Measurements from ENCODE around the gene PLB1.

The PLB1 gene

DNA sequence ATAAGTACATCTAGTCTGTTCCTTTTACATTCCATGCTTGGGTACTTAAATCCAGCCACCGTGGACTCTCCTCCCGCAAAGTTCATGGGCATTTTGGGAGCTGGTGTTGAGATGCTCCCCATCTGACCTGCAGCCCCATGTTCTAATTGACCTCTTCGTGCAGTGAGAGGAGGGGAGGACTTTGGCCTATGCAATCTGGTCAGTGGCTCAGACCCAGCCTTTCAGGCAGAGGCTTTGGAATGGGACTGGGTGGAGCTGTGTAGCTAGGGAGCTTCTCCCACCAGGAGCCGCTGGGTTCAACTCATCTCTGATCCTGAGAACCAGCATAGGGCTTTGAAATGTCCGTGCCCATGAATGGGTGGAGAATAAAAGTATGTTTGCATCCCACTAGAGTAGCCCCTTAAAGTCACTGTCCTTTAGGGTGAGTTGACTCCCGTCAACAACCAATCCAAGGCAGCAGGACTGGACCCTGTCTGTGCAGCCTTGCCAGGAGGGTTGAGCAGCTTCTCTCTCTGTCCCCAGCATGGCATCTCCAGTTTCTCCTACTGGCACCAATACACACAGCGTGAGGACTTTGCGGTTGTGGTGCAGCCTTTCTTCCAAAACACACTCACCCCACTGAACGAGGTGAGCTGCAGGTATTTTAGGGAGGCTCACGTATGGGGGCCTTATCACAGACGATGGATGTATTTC is 135.8 kb downstream of the PLB1 start:
- no peak for DNase-seq

DNA sequence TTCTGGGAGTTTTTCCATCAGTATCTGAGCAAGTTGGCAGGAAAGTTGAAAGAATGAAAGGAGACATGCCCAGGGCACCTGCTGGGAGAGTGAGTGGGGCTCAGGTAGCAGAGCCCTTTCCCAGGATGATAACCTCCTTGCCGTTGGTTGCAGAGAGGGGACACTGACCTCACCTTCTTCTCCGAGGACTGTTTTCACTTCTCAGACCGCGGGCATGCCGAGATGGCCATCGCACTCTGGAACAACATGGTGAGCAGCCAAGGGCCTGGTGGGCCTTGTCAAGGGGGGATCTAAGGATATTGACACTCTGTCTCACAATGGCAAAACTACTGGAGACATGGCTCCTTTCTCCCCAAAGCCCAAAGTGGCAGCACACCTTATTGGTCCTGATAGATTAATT is 136.9 kb downstream of the PLB1 start:
- no peak for DNase-seq

DNA sequence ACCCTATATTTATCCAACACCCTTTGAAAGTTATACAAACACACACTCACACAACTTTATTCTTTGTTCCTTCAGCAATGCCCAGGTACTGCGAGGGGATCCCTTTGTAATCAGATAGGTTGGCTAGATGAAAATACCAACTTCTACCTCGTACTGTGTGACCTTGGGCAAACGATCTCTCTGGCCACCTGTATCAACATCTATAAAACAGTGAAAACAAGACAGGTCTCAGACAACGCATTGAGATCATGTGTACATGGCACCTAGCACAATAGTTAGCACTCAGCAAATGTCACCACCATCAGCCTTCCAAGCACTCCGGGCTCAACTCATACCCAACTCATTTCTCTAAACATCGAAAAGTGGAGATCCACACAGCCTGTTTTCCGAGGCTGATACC is 137.3 kb downstream of the PLB1 start:
- no peak for DNase-seq

DNA sequence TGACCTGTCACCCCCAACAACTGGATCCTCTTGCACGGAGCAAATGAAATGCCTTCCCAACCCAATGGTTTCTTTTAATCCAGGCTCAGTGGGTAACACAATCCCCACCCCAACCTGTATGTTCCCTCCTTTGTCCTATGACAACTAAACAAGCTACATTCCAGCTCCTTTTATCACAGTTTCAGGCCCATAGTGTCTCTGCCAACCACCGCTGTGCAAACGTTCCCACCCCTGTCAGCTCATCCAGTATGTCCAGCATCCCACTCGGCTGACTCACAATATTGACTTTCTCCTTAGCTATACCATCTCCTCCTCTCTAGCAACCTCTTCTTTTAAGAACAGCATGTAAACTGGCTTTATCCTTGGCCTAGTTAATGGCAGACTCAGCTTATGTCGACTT is 137.9 kb downstream of the PLB1 start:
- no peak for DNase-seq

DNA sequence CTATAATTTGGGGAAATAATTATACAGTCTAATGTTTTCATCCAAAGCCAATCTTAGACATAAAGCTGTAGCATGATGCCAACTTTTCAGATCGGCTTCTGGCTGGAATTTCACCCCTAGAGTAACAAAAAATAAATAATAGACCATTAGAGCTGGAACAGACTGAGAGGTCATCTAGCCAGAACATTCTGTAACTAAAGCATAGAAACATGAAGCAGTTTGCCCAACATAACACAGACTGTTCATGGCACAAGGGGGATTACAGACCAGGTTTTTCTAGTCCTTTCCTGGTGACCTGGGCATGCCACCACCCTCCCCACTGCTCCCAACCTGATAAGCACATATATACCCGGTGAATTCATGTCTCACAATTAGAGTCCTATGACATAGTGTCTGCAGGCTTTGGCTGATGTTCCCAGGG is 139.3 kb downstream of the PLB1 start:
- no peak for DNase-seq

DNA sequence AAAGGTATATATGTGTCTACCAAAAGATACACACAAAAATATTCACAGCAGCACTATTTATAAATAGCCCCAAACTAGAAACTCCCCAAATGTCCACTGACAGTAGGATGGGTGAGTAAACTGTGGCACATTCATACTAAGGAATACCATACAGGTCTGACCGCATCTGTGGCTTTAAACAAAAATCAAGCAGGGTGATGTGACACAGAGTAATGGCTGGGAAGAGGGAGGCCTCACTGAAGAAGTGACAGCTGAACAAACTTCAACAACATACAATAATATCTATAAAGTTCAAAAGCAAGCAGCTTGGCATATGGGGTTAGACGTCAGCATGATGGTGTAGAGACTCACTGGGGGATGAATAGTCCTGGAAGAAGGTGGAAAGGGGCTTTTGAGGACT is 140.6 kb downstream of the PLB1 start:
- no peak for DNase-seq

DNA sequence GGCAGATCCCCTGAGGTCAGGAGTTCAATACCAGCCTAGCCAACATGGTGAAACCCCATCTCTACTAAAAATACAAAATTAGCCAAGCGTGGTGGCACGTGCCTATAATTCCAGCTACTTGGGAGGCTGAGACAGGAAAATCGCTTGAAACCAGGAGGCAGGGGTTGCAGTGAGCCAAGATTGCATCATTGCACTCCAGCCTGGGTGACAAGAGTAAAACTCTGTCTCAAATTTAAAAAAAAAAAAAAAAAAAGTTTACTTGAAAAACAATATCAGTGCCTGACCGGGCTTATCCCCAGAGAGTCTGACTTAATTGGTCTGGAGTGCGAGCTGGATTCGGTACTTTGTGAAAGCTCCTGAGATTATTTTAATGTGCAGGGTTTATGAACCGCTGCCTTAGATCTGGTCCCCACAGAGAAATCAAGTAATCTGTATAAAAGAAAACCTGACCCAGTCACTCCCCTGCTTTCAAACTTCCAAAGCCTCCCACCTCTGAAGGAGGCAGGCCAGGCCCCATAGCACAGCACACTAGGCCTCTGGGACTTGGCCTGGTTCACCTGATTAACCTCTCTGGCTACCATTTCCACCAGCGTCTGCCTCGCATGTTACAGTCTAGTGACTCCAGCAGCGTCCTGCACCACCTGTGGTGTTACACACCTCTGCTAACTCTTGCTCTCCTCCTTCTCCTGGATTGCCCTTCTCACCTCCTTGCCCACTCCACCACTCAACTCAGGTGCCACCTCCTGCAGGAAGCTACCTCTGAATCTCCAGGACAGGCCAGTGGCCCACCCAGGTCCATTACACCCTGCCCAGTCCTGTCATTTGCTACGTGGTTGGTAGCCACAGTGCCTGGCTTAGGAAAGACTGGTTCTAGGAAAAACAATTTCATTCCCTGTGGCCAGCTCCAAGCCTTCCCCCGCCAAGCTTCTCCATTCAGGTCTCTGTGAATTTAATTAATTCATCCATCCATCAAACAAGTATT is 141.5 kb downstream of the PLB1 start:
- no peak for DNase-seq

DNA sequence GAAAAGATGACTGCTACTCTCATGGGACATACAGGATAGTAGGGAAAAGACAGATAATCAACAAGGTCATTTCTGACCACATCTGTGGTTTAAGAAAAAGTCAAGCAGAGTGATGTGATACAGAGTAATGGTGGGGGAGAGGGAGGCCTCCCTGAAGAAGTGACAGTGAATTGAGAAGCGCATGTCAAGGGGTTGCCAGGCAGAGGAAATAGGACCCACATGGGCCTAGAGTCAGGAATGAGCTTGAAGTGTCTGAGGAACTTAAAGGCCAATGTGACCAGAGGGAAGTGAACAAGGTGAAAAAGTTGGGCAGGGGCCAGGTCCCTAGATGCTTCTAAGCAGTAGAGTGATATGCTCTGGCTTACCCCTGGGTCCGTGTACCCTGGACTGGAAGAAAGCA is 142.2 kb downstream of the PLB1 start:
- DNase-seq, result no peak

DNA sequence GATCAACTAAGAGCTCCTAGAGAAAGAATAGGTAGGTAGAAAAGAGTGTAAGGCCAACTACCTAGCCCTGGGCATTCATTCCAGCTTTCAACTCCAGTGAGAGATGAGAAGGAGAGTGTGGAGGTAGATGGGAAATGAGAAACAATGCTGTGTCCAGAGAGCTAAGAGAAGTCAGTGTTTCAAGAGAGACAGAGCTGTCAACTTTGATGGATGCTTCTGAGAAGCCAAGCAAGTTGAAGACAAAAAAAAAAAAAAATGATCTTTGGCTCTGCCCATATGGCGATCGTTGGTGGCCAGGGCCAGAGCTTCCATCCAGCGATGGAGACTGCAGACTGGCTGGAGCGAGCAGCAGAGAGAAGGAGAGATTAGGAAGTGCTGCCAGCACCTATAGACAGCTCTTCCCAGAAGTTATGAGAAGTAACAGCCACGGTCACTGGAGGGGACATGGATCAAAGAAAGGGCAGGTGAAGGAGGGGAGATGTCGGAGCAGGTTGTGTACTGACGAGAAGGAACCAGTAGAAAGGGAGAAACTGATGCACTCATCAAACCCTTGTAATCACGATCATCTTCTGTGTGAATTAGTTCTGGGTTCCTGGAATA is 143.3 kb downstream of the PLB1 start:
- DNase-seq, result peak in 1 of 2 experiments; percentile 20

DNA sequence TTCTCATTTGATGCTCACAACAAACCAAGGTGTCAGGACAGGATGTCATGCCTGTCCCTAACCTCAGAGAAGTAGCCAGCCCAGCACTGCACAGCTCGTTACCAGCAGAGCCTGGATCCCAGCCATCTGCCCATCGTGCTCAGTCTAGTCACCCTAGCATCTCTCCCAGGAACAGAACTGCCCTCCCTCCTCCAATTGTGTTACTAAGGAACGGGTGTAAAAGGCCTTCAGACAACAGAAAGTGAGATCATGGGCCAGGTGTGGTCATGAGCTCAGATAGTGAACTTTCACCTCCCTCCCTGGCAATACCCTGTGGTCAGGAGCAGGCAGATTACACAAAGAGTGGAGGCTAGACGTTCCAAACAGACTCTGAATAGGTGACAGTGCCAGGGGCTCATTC is 144.0 kb downstream of the PLB1 start:
- DNase-seq, result peak in 1 of 2 experiments; percentile 7

DNA sequence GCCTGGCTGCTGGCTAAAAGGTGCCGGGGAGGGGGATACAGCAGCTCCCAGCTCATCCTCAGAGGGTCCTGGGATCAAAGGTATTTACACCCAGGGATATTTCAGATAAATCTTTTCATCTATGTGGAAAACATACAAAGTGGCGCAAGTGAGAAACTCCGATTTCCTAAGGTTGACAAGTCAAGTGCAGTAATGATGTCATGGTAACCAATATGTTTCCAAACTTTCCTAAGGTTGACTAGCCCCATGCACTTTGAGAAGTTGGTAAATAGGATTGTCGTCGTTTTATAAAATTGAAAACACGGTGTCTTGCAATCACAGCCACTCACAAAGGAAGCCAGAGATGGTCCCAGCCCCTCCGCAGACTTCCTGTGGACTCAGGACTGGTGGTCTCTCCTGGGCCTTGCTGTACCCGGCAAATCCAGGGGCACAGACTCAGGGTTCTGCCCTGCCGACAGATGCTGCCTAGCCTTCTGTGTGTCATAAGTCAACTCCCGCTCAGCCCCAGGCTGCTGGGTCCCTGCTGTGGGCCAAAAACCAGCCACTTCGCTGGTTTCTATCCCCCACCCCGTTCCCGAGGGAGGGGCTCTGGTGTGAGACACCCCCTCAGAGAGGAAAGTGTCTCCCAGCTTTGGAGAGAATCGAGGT is 144.5 kb downstream of the PLB1 start:
- no peak for DNase-seq

DNA sequence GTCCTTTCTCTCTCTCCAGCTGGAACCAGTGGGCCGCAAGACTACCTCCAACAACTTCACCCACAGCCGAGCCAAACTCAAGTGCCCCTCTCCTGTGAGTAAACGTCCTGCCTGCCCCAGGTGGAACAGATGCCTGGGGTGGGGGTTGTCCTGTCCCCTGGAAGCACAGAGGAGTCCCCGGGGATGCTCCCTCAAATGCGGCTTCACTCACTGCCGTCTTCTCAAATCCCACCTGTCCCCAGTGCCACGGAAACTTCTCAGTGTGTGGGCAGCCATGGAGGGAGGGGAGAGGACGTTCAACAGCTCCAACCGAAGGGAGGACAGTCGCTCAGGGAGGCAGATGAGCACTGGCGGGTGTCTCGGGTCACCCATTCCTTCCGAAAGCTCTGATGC is 145.0 kb downstream of the PLB1 start:
- DNase-seq, result no peak

DNA sequence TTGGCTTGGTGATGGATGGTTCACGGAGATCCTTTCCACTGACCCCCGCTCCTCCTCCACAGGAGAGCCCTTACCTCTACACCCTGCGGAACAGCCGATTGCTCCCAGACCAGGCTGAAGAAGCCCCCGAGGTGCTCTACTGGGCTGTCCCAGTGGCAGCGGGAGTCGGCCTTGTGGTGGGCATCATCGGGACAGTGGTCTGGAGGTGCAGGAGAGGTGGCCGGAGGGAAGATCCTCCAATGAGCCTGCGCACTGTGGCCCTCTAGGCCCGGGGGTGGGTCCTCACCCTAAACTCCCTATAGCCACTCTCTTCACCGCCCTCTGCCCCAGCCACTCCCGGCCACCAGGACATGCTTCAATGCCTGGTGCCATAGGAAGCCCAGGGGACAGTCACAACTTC is 146.9 kb downstream of the PLB1 start:
- DNase-seq, result no peak

DNA sequence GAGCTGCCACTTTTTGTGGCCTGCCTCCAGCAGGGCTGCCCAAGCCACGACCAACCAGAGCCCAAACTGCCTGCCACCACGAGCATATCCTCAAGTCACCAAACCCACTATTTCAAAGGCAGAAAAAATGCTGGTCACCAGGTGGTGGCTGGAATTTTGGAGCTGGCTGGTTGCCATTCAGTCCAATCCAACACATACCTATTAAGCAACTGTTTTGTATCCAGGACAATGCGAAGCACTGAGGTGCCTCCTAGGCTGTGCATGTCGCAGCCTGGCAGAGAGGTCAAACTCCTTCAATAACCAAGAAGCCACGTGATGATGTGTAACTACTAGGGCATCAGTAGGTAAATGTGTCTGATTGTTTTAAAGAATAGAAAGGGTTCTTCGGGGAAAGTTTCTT is 147.5 kb downstream of the PLB1 start:
- no peak for DNase-seq

DNA sequence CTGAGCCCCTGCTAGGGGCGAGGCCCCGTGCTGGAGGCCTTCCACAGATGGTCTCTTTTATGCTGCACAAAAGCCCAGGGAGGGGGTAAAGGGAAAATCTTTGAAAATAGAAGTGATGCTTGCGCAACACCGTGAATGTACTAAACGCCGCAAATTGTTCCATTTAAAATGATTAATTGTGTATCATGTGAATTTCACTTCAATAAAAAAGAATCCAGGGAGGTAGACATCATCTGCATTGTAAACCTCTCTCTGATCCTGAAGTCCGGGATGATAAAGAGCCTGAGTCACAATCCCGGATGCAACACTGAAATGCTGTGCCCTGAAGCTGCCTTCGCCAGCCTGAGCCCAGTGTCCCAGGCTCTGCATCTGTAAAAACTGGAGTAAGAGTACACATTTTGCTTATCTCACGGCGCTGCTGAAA is 148.1 kb downstream of the PLB1 start:
- DNase-seq, result no peak

DNA sequence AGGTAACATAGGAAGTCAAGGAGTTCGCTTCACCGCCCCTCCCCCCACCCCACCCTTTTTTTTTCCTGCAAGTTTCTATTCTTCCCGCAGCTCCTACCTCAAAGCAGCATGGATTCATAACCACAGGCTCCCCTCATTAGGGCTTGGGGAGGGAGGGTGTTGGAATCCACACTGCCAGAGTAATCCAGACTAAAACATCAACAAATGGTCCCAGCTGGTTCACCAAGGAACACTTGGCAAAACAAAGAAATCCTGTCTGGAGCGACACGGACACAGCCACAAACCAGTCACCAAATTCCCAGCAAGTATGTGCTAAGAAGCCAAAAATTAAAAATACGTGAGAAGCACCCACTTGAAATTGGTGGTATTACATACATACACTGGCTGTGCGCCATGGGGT is 148.9 kb downstream of the PLB1 start:
- no peak for DNase-seq

DNA sequence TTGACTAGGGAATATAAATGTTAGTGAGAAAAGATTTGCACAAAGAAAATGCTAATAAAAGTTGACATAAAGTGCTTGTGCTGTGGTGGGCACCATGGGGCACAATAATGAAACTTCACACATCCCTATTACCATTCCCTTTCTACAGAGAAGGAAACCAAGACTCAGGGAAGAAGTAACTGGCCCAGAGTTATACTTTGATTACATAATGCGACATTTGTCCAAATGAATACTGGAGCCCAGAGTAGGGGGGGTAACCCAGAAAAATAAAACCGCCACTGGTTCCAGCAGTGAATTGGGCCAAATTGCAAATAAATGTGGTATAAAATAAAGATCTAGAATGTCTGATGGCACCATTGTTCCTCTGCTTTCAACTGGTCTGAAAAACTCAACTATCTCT is 149.7 kb downstream of the PLB1 start:
- no peak for DNase-seq

DNA sequence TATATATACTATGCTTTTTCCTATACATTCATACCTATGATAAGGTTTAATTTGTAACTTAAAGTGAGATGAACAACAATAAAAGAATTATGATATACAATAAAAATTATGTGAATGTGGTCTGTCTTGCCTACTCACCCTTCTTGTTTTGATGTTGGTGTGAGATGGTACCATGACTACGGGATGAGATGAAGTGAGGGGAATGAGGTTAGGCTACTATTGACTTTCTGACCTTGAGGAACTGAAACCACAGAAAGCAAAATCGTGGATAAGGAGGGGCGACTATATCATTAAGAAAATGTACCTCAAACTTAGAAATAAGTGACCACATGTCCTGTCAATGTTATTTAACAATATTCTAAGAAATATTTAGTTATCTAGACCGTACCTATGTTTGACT is 151.8 kb downstream of the PLB1 start:
- DNase-seq, result no peak

DNA sequence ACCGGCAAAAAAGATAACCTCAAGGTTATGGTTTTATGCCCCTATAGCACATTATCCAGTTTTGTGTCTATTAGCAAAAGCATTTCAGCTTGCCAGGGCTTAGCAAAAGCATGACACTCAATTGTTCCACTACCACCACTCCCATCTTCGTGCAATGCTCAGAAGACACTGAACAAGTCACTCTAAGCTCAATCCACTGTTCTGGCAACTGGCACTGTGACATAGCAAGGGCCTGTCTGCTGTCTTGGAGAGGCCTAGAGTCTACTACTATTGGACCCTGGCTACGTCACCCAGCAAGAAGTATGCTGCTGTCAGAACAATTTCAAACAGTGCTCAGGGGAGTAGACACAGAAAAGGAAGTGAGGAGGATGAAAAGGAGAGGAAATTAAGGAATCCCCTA is 152.3 kb downstream of the PLB1 start:
- DNase-seq, result no peak

DNA sequence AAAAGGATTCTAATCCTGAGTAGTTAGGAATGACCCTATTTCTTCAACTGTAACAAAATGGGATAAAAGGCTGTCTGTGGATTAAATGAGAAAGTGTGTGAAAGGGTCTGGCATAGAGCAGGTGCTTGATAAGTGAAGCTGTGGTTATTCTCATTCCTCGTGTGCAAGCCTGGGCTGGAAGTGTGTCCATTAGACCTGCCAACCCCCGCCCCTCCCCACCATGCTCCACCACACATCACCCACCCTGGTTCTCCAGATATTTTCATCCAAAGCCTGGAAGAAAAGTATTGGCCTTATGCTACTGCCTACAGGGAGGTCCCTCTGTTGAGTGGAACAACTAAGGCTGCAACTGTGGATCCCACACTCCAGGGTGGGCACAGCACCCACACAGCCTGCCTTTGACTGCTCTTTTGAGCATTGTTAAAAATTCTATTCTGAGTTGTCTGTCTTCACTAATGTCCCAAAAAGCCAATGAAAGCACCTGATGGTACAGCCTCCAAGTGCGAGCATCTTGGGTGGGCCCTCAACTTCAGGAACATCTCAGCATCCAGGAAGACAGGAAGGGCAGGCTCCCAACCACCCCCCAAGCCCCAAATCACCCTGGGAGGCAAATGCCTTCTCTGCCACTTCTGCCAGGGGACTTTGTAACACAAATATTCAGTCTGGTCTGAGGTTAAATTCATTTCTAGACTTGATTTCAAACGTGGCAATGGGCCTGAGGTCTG is 153.0 kb downstream of the PLB1 start:
- DNase-seq, result no peak

DNA sequence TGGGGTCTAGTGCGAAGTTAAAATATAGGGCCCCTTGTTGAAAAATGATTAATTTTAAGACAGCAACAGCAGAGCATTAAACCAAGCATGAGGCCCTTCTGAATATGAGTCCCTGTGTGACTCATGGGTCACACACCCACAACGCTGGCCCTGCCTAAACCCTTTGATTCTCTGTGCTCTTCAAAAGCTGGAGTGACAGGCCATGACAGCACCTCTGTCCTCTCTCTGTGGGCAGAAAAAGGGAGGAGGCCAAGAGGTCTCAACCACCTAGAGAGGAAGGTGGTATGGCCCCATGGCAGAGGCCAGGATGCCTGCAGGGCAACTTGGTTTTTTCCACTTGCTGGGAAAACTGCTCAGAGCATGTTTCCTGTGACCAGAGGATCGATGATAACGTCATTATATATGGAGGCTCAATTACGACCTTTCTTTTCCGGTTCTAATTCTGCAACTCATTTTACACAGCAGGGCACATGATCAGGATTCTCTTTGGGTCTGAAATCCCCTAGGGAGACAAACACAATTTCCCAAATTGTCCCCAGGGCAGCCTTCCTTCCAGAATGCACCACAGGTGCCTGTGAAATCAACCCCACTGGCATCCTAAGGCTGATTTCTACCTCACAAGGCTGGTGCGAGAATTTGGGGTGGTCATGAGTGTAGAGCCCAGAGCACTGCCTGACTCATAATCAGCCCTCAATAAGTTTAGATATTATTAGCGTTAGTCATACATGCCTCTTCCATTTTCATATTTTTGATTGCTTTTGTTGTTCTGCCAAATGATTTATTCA is 153.8 kb downstream of the PLB1 start:
- no peak for DNase-seq

DNA sequence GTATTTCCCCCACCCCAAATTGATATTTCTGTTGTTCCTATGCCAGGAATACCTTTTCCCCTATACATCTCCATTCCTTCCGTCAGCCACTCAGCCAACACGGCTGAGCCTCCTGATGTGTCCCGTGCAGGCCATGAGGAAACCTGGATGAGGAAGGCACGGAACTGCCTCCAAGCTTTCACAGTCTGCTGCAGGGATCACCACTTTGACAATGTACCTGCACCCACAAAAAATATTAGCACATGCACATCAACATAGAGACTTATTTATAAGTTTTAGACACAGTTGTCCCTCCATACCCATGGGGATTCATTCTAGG is 154.4 kb downstream of the PLB1 start:
- no peak for DNase-seq
